Endothelial cell of umbilical vein (primary cell): ENCODE measurements around the gene MYH15. TPM values are rescaled to one million over a fixed set of nuclear protein-coding genes. Genes with fewer than 3 reads are reported as not detected.

Experiments used
- BruUV-seq: library from RNA; stranded (reverse); fragments of 400-500 nt; replicated peaks from 2 replicates; lab custom pipeline; 2021; lab: Mats Ljungman, UMichigan
- CTCF ChIA-PET: fragments of 300-600, 350-600 bp; sonication (Branson Sonifier 250); formaldehyde crosslinking; loops from one replicate; lab custom pipeline; 2021; ENCODE audit warnings: antibody characterized with exemption, inconsistent platforms; lab: Charles Lee
- POLR2A ChIA-PET: fragments of 300-600, 350-600 bp; sonication (Branson Sonifier 250); formaldehyde crosslinking; loops from one replicate; lab custom pipeline; 2021; ENCODE audit warnings: antibody characterized with exemption, inconsistent platforms; lab: Charles Lee
- DNase-seq: peaks from one replicate; pipeline ENCODE4 v3.0.0-alpha.2; 2011; ENCODE audit warnings: low read depth, low spot score
- FAIRE-seq: peaks from 2 replicates; lab custom pipeline; 2011; peaks lifted over from hg19 to GRCh38; lab: Jason Lieb, UNC
- H2AFZ ChIP-seq: 2 replicates; pipeline ENCODE4 v1.6.0; 2012; ENCODE audit warnings: low read depth, low read length, control low read depth, inconsistent platforms
- H3K27ac ChIP-seq: 2 replicates; pipeline ENCODE4 v1.5.1; 2011; ENCODE audit warnings: low read depth, mild to moderate bottlenecking, control low read depth, low read length, moderate library complexity; ENCODE audit not compliant: insufficient read depth
- H3K27me3 ChIP-seq, 2 experiments: 2 replicates each; pipeline versions ENCODE4 v1.6.0 to v1.6.1; 2011; ENCODE audit warnings: low read length in 2 of 2, mixed read lengths in 1 of 2; ENCODE audit not compliant: control insufficient read depth in 2 of 2, insufficient read depth in 2 of 2
- H3K36me3 ChIP-seq, 2 experiments: 2 replicates in 1 of 2; 3 replicates in 1 of 2; pipeline ENCODE4 v1.5.1; 2011; ENCODE audit warnings: low read length in 2 of 2, mild to moderate bottlenecking in 1 of 2, moderate library complexity in 1 of 2; ENCODE audit not compliant: control insufficient read depth in 2 of 2, insufficient read depth in 2 of 2; ENCODE audit errors: extremely low read depth in 1 of 2
- H3K4me1 ChIP-seq: 3 replicates; pipeline ENCODE4 v1.5.1; 2011; ENCODE audit warnings: mild to moderate bottlenecking, low read length; ENCODE audit not compliant: control insufficient read depth, insufficient read depth; ENCODE audit errors: extremely low read depth
- H3K4me2 ChIP-seq: 2 replicates; pipeline ENCODE4 v1.6.1; 2011; ENCODE audit warnings: low read length, control low read depth, mixed read lengths; ENCODE audit not compliant: insufficient read depth
- H3K4me3 ChIP-seq, 3 experiments: fragments of 200-600 bp in 1 of 3; sonication (generic), shearing (Covaris generic) in 1 of 3; replicated peaks in 1 of 3; 2 replicates each; pipeline ENCODE4 v1.5.1; 2011 to 2016; ENCODE audit warnings: control low read depth in 3 of 3, low read length in 3 of 3, mild to moderate bottlenecking in 2 of 3, inconsistent platforms in 1 of 3, low read depth in 1 of 3, moderate library complexity in 1 of 3; ENCODE audit not compliant: insufficient read depth in 1 of 3
- H3K79me2 ChIP-seq: 2 replicates; pipeline ENCODE4 v1.6.0; 2012; ENCODE audit warnings: low read length, inconsistent platforms; ENCODE audit not compliant: control insufficient read depth, insufficient read depth
- H3K9ac ChIP-seq: replicated peaks from 2 replicates; pipeline ENCODE3; 2011; ENCODE audit warnings: low read length, control low read depth; ENCODE audit not compliant: insufficient read depth; ENCODE audit errors: extremely low read depth
- H3K9me1 ChIP-seq: replicated peaks from 3 replicates; pipeline ENCODE4 v1.6.0; 2011; ENCODE audit warnings: mild to moderate bottlenecking, low read length; ENCODE audit not compliant: control insufficient read depth, insufficient read depth; ENCODE audit errors: extremely low read depth
- H3K9me3 ChIP-seq: replicated peaks from 2 replicates; pipeline ENCODE4 v1.5.1; 2012; ENCODE audit warnings: low read length, inconsistent platforms; ENCODE audit not compliant: control insufficient read depth, insufficient read depth
- H4K20me1 ChIP-seq: replicated peaks from 2 replicates; pipeline ENCODE3; 2011; ENCODE audit warnings: mild to moderate bottlenecking, low read length; ENCODE audit not compliant: control insufficient read depth, insufficient read depth; ENCODE audit errors: extremely low read depth
- CTCF ChIP-seq, 2 donors: IDR thresholded peaks; 1 replicate in 1 of 2; 2 replicates in 1 of 2; pipeline ENCODE4 v1.5.1; 2011; ENCODE audit warnings: low read length in 2 of 2, mild to moderate bottlenecking in 2 of 2, moderate library complexity in 2 of 2, control low read depth in 1 of 2, inconsistent platforms in 1 of 2, low read depth in 1 of 2; ENCODE audit not compliant: insufficient read depth in 1 of 2; ENCODE audit errors: extremely low read depth in 1 of 2
- EZH2 ChIP-seq: IDR thresholded peaks from 2 replicates; pipeline ENCODE4 v1.6.1; 2012; ENCODE audit warnings: borderline replicate concordance, low read depth, mild to moderate bottlenecking, moderate library complexity, low read length, inconsistent platforms; ENCODE audit not compliant: severe bottlenecking
- FOS ChIP-seq: IDR thresholded peaks from 2 replicates; pipeline ENCODE4 v1.6.1; 2011; ENCODE audit warnings: mild to moderate bottlenecking, low read length, moderate library complexity, borderline replicate concordance; ENCODE audit not compliant: insufficient read depth
- GATA2 ChIP-seq: IDR thresholded peaks from 2 replicates; pipeline ENCODE4 v1.7.0; 2011; ENCODE audit warnings: low read depth, mild to moderate bottlenecking, moderate library complexity, mixed read lengths, low read length; ENCODE audit not compliant: insufficient read length, insufficient read depth
- JUN ChIP-seq: IDR thresholded peaks from 2 replicates; pipeline ENCODE4 v1.6.1; 2011; ENCODE audit warnings: borderline replicate concordance, low read depth; ENCODE audit not compliant: insufficient read length, insufficient read depth
- MAX ChIP-seq: IDR thresholded peaks from 2 replicates; pipeline ENCODE4 v1.6.1; 2011; ENCODE audit not compliant: insufficient read depth, insufficient read length
- MYC ChIP-seq: IDR thresholded peaks from one replicate; pipeline ENCODE4 v1.6.1; 2011; ENCODE audit warnings: mild to moderate bottlenecking, low read depth, low read length
- POLR2A ChIP-seq: IDR thresholded peaks from 2 replicates; pipeline ENCODE4 v1.6.1; 2012; ENCODE audit warnings: low read depth, mild to moderate bottlenecking, control low read depth, low read length
- POLR2AphosphoS5 ChIP-seq: IDR thresholded peaks from 2 replicates; pipeline ENCODE4 v1.6.1; 2012; ENCODE audit warnings: low read depth, mild to moderate bottlenecking, control low read depth, low read length, moderate library complexity; ENCODE audit not compliant: insufficient read depth
- dilution Hi-C: fragments of 300-500 bp; cut with MboI; formaldehyde crosslinking; loops from one replicate; pipeline ENCODE4 v1.15.0; 2019; ENCODE audit warnings: low sequenced_read_pairs; ENCODE audit not compliant: extremely low pct_ligation_motif_present
- intact Hi-C: fragments of 100-400 bp; cut with micrococcal nuclease; formaldehyde crosslinking; loops from one replicate; pipeline ENCODE4 v1.10.0; 2022
- polyA plus RNA-seq, 4 experiments: library from polyadenylated mRNA; depleted of rRNA in 3 of 4; stranded (reverse) in 3 of 4; unstranded in 1 of 4; fragments of >200 nt; gene quantifications; 2 replicates each; pipeline versions ENCODE4 v1.2.1 to v1.2.3, GENCODE V29; 2011 to 2012; ENCODE audit warnings: missing spikeins in 1 of 4
- total RNA-seq: library from RNA; stranded (reverse); gene quantifications from 2 replicates; pipeline ENCODE4 v1.2.3, GENCODE V29; 2021

Gene MYH15
- total and polyA plus RNA-seq, 2 donors (not counting 3 experiments of a cell fraction or from before 2014, with no cell fraction given) = 0.27 TPM; not detected in 1

- CTCF ChIA-PET = no interaction called here
- POLR2A ChIA-PET = interaction anchor here (0.6 kb wide), 1 partner anchor 18 kb away, joined by 4 read pairs; no protein-coding TSS in a partner anchor
- TF ChIP-seq GATA2 (no peak), MYC (no peak), FOS (no peak), JUN (no peak), MAX (no peak), CTCF (IDR thresholded peaks at IDR 0.05; ENCODE audit: extremely low read depth in 1 of 2, insufficient read depth in 1 of 2, low read depth in 1 of 2, low read length in 2 of 2) (no peak), POLR2A (no peak), EZH2 (no peak), POLR2AphosphoS5 (no peak)
- Histone ChIP-seq H4K20me1 (no peaks in the 10 kb centered on the region), H3K4me2 (no peak overlapping the region), H3K79me2 (no peaks in the 10 kb centered on the region), H3K9ac (no peak overlapping the region), H3K4me3 (no peak overlapping the region), H3K36me3 (no peaks in the 10 kb centered on the region), H3K9me1 (no peaks in the 10 kb centered on the region), H3K4me1 (peaks cover 15% of the 10 kb centered on the region), H2AFZ (no peak overlapping the region), H3K9me3 (no peaks in the 10 kb centered on the region), H3K27ac (no peak overlapping the region), H3K27me3 (no peaks in the 10 kb centered on the region)
- DNase-seq = no peak
- BruUV-seq = no TSS peak
- FAIRE-seq = no peak
- dilution Hi-C loops (no loop called here), intact Hi-C loops (loop anchor here (2.0 to 10.0 kb wide), 3 partner anchors 133 to 251 kb away; partner anchors contain the start of gene CD47)
These were observed 168.5 kb downstream of the MYH15 start for GRCh38 chr3:108341911-108342310.
